Left forelimb (tissue), 1 donor: Measurements from ENCODE around the gene CROCC.
"Not testable (repeated sequence)": the region's sequence is repeated elsewhere in the genome, so short reads cannot be mapped to it uniquely, and the experiment has no call there.

Experiments
- DNase-seq: peaks from one replicate; pipeline ENCODE4 v3.0.0-alpha.2; 2018; ENCODE audit warnings: low spot score

The CROCC gene

DNA sequence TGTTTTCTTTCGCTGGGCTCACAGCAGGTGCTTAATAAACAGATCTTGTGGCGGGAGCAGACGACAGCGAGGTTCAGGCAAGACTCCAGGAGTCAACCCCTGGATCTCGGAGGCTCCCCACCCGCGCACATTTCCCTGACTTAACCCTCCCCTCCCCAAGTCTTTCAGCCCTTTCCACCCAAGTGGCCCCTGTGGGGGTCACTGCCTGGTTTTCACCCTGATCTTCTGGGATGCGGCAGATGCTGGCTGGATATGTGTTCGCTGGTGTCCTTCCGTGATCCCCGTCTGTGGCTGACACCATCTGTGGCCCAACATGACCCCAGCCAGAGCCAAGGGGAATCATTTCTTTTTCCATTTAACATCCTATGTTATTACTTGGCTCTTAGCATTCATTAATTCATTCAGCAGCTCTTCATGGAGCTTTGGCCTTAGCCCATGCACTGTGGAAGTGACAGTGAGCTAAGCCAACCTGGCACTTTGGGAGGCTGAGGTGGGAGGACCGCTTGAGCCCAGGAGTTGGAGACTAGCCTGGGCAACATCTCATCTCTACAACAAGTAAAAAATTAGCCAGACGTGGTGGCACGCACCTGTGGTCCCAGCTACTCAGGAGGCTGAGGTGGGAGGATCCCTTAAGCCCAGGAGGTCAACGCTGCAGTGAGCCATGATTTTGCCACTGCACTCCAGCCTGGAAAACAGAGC lies 6.7 kb upstream of the CROCC start:
- DNase-seq, result not testable (repeated sequence)

GRCh38 chr1:16915627-16915973 lies 6.1 kb upstream of the CROCC start:
- DNase-seq, result no peak

- not testable (repeated sequence) for DNase-seq
These were observed 5.5 kb upstream of the CROCC start for GRCh38 chr1:16916036-16916880.

DNA sequence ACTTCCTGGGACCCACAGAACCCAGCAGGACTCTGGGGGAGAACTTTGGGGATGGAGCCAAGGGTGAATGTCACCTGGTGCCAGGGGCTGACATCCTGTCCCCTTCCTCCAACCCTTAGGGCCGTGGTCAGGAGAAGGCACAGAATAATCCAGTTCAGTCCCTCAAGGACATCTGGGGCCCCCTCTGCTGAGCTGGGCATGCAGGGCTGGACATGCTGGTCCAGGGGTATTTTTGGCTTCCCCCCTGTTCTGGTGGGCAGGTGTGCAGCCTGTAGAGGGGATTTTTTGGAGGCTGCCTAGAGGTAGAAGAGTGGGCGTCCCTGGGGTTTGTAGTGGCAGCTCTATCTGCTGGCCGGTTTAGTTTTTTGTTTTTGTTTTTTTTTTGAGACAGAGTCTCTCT lies 3.4 kb upstream of the CROCC start:
- no peak for DNase-seq

DNA sequence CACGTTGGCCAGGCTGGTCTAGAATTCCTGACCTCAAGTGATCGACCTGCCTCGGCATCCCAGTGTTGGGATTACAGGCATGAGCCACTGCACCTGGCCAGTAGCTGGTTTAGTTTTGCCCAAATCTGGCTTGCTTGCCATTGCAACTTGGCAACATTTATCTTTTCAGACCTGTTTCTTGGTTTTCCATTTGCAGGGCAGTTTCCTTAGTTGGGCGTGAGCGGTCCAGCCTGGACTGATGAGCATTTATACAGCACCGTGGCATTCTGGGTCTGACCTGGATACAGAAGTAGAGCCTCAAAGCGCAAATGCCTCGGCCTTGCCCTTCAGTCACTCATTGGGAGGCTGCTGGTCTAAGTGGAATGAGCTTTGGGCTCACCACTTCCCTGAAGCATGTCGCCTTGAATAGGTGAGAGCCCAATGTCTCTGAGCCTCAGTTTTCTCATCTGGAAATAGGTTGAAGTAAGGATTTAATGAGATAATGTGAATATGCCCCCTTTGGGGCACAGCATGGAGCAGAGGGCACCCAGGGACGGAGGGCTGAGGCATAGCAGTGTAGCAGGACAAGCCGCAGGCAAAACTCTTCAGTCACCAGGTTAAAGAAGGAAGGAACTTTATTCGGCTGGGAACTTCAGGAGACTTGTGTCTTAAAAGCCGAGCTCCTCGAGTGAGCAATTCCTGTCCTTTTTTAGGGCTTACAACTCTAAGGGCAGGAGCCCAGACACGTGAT lies 2.6 kb upstream of the CROCC start:
- DNase-seq, result not testable (repeated sequence)

DNA sequence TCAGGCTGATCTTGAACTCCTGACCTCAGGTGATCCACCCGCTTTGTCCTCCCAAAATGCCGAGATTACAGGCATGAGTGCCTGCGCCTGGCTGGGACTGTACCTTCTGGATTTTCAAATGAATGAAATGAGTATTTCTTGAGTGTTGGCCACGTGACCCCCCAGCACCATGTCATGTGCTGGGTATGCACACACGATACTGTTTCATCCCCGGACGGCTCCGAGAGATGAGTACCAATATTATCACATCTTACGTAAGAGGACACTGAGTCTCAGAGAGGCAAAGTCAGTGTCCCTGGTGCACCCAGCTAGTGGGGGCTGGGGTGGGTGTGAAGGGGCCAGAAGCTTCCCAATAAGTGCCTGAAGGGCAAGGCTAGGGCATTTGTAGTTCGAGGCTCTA lies 780 bp upstream of the CROCC start:
- DNase-seq, result no peak

GRCh38 chr1:16922466-16922865 lies 735 bp downstream of the CROCC start:
- DNase-seq, result no peak

DNA sequence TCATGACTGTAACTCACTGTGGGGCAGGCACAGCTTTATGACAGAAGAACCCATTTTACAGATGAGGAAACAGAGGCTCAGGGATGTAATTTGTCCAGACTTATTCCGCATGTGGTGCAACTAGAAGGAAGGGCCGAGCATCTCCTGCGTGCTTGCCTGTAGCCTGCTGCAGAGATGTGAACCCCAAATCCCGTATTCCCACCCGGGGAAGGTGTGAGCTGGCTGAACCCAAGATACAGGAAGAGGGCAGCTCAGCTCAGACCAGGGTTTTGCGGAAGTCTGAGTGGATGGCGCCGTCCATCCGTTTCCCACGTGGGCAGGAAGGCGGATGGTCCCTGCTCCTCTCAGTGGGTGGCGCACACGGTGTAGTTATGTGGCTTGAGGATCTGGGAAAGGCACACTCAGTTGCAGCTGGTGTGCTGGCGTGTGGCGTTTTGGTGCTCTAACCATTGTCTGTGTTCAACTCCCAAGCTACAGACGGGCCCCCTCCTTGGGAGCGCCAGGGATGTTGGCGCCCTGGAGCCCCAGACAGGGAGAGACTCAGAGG lies 1.2 kb downstream of the CROCC start:
- DNase-seq, result no peak

GRCh38 chr1:16924216-16924918 lies 2.6 kb downstream of the CROCC start:
- no peak for DNase-seq

- DNase-seq, result no peak
These were observed 3.3 kb downstream of the CROCC start for GRCh38 chr1:16924919-16925477.

DNA sequence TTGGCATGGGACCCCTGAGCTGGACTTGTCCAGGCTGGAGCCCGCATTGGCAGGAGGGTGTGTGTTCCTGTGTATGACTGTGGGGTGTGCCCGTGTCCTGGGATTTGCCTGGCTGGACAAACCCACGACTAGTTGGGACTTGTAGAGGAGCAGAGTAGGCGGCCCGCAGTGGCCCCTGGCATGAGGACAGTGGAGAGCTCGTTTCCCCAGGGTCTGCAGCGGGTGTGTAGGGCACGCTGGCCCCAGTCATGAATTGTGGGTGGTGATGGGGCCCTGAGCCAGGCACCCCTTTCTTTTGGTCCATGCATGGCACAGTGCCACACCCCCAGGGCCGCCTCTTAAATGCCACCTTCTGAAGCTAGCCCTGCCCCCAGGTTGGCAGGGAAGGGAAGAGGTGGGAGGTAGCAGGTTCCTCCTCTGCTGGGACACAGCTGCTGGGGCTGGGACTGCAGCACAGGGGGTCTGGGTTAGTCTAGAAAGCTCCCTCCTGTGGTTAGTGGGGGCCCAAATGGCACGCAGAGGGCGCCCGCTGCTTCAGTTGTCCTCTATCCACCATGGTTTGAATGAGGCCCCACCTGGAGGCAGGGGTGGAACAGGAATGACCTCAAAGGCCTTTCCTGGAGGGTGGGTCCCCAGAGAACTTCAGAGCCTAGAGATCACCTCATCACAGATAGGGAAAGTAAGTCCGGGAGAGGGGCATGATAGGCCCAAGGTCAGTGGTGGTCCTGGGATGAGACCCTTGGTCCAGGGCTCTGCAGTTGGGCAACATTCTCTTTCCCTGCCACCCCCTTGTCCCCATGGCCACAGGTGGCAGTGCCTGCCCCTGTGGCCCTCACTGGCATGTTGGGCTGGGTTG lies 4.1 kb downstream of the CROCC start:
- DNase-seq, result no peak

GRCh38 chr1:16926491-16927073 lies 4.9 kb downstream of the CROCC start:
- DNase-seq, result no peak

DNA sequence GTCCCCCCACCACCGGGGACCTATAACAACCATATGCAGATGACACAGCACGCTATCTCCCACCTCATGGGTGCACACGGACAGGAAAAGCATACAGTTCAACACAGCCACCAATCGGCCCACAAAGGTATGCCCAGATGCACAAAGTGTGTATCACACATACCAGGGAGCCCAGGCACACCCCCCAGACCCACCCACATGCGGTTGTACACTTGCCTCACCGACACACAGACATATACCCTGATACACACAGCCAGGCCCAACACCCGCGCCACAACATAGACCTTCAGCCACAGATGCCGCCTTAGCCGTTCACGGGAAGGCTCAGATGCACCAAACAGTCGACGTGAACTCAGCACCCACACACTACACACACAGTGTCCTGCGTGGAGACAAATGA lies 5.5 kb downstream of the CROCC start:
- no peak for DNase-seq

DNA sequence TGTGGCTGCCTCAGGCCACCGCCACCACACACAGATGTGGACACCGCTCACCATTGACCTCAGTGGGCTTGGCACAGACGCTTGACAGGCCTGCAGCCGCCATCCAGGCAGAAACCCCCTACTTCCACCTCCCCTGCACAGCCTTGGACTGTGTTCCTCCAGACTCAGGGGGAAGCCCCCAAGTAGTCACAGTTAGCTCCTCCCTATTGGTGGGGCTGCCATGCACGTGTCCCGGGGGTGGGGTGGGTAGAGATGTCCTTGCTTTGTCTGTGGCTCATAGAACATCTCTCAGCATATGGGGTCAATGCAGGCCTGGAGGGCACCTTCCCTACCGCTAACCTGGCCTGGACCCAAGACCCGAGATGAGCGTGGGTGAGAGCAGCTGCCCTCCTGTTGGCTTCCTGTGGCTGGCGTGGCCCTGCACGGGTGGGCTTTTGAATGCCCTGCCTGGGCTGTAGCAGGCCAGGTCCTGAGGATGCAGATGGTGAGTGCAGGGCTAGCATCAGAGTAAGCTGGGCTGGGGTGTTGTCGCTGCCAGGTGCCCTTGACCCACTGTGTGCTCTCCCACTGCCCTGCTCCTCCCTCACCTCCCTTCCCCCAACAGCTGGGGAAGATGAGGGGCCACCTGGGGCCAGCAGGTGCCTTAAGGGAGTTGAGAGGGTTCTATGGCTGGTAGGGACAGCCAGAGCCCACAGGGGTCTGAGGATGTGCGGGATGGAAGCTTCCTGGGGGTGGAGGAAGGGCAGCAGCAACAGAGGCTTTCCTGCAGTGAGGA lies 6.2 kb downstream of the CROCC start:
- no peak for DNase-seq

DNA sequence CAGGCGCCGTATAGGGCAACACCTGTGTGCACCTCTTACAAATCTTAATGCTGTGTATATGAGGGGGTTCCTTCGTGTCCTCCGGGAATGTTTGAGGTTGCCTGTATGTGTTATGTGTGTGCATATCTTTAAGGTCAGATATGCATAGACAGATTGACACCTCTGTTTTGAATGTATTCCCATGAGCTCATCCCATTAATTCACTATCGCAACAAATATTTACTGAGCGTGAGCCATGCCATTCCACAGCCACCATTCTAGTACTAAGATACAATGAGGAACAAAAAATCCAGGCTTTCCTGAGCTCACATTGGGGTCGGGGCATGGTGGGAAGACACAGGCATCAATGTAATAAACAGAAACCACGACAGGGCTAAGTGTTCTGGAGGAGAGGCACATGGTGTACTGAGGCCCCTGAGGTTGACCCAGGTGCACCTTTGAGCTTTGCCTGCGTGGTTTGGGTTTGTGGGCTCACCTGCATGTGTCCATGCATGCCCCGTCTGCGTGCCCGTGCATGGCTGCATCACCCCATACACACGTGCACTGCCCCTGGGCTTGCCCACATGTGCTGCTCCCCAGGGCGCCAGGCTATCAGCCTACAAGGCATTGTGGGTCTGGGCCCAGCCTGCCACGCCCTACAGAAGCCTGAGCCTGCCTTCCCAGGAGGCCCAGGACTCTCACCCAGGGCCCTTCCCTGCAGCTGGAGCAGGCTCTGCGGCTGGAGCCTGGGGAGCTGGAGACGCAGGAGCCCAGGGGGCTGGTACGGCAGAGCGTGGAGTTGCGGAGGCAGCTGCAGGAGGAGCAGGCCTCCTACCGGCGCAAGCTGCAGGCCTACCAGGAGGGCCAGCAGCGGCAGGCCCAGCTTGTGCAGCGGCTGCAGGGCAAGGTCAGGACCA lies 7.7 kb downstream of the CROCC start:
- not testable (repeated sequence) for DNase-seq

GRCh38 chr1:16931206-16931934 lies 9.6 kb downstream of the CROCC start:
- DNase-seq, result not testable (repeated sequence)

- not testable (repeated sequence) for DNase-seq
These were observed 12.2 kb downstream of the CROCC start for GRCh38 chr1:16933945-16934344.

DNA sequence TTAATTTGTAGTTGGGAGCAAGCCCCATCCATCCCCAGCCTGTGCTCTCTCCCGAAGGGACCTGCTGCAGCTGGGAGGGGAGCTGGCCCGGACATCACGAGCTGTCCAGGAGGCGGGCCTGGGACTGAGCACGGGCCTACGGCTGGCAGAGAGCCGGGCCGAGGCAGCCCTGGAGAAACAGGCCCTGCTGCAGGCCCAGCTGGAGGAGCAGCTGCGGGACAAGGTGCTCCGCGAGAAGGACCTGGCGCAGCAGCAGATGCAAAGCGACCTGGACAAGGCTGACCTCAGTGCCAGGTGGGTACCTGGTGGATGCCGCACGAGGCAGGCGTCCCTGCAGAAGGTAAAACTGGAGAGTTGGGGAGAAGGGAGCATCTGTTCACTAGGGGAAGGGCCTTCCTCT lies 14.8 kb downstream of the CROCC start:
- not testable (repeated sequence) for DNase-seq
